HG03280 (cell line): ENCODE results near the gene CORO7.
"Not testable (repeated sequence)": the region's sequence is repeated elsewhere in the genome, so short reads cannot be mapped to it uniquely, and the experiment has no call there.

Experiments
- ATAC-seq: cut with Tn5 transposase; IDR thresholded peaks from one replicate; pipeline ENCODE4 v1.9.1; 2021; ENCODE audit warnings: mild to moderate bottlenecking, moderate library complexity; ENCODE audit not compliant: unreplicated experiment

CORO7 gene

DNA sequence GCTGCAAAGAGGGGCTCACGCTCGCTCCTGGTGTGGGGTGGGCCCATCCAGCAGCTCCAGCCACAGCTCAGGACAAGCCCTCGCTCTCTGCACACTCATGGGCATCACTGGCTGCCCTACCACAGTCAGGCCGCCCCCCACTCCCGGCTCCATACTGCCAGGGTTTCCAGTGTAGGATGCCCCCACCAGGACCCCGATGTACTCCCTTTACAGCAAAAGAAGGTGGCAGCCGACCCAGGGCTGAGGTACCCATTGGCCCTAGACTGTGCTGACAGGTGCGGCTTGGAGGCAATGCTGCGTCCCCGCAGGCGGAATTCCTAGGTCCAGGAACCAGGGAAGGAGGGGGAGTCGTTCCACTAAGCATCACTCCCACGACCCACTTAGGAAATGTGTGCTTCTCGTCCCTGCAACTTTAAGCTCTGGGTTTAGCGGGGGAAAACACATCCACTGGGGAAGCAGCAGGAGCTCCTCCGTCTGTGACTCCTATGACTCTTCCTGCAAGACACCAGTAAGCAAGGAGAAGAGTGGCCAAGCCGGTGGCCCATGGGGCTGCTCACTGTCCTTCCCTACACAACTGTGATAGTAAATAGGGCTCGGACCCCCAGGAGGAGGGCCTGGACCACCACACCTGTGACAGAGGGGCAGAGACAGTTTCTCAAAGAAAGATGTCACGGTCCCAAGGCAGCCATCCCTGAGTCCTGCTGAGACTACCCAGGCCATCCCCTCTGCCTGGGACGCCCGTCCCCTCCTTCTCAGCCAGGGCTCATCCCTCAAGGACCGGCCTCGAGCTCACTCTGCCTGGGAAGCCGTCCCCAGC lies 13.1 kb downstream of the CORO7 start:
- ATAC-seq = no peak

DNA sequence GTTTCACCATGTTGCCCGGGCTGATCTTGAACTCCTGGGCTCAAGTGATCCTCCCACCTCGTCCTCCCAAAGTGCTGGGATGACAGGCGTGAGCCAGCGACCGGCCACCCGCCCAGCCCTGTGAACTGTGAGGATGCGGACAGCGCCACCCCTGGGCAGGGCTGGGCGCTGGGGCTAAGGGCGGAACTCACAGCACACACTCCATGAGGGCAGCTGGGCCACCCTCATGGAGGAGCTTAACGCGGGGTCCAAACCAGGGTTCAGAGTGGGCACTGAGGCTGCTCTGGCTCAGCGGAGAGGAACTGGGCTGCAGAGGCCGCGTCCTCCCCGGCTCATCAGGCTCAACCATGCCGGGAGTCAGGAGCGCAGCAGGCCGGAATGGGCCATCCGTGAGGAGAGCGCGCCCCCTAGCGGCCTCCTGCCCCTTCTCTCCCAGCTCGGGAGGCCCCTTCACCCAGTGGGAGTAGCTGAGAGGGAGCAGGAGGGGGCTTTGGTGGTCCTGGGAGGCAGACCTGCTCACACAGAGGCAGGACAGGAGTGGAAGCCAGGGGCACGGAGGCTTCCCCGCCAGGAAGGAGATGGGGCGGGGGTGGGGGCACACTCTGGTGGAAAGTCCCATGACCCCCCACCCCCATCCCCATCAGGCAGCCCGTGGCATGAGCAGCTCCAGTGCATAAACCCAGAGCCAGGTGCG lies 13.8 kb downstream of the CORO7 start:
- no peak for ATAC-seq

DNA sequence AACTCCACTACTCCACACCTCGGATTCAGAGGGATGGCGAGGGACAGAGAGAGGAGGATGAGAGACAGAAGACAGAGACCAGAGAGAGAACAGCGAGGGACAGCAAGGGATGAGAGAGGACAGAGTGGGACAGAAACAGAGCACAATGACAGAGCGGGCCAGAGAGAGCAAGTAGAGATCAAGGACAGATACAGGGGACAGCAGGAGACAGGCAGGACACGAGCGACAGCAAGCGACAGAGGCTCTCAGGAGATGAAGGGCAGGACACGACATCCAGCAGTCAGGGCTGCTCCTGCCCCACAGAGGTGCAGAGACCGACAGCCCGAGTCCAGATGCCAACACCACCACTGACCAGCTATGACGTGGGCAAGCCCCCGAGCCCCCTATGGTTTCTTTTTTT lies 14.9 kb downstream of the CORO7 start:
- ATAC-seq = no peak

DNA sequence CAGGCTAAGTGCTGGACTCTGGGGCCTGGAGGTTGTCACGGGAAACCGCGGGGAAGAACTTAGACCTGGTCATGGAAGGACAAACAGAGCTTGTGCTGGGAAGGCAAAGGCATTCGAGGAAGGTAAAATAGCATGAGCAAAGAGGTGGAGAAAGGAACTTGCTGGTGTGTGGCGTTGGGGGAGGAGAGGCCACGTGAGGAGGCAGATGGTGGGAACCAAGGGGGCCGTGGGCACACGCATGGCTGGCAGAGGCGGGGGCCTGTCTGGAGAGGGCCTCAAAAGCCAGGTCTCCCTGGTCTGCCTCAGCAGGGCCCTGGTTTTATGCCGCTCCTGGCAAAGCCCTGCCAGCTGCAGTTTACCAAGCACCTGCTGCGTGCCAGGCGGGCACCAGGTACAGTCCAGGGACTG lies 15.3 kb downstream of the CORO7 start:
- no peak for ATAC-seq

DNA sequence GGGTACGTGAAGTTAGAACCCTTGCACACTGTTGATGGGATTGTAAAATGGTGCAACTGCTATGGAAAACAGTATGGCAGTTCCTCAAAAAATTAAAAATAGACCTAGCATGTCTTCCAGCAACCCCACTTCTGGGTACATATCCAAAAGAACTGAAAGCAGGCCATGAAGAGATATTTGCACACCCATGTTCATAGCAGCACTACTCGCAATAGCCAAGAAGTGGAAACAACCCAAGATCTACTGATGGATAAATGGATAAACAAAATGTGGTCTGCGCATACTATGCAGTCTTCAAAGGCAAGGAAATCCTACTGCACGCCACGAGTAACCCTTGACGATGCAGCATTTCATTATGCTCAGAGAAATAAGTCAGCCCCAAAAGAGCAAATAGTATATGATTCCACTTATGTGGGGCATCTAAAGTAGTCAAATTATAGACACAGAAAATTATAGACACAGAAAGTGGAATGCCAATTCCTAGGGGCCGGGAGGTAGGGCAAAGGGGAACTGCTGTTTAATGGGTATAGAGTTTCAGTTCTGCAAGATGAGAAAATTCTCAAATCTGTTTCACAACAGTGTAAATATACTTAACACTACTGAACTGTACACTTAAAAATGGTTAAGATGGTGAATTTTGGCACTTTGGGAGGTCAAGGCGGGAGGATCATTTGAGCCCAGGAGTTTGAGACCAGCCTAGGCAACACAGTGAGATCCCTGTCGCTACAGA lies 17.2 kb downstream of the CORO7 start:
- no peak for ATAC-seq

DNA sequence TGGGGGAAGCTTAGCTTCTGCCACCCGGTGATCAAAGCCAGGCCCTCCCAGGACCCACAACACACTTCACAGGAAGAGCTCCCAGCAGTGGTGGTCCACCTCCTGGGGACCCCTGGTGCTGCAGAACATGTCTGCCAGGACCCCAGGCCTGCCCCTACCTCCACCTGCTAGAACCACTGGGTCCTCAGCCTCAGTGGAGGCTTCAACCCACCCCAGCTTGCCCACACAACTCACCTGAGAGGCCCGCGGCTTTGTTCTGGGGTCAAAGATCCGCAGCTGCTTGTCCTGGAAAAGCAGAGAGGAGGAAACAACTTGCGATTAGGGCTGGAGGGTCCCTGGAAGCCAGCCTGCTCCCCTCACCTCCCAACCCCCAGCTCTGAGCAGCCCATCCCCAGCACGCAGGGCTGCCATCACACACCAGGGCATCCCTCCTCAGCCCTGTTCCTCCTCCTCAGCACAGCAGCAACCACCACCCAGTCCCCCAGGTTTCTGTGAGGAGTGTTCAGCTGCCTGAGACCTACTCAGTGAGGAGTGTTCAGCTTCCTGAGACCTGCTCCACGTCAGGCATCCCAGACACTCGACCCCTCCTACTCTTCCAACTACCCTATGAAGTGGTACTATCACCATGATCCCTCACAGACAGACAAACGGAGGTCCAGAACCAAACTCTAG lies 21.2 kb downstream of the CORO7 start:
- ATAC-seq = no peak

DNA sequence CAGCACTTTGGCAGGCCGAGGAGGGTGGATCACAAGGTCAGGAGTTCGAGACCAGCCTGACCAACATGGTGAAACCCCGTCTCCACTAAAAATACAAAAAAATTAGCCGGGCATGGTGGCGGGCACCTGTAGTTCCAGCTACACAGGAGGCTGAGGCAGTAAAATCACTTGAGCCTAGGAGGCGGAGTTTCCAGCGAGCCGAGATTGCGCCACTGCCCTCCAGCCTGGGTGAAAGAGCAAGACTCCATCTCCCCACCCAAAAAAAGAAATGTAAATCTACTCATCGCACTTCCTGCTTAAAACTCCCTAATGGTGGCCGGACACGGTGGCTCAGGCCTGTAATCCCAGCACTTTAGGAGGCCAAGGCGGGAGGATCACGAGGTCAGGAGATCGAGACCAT lies 22.5 kb downstream of the CORO7 start:
- ATAC-seq = not testable (repeated sequence)

DNA sequence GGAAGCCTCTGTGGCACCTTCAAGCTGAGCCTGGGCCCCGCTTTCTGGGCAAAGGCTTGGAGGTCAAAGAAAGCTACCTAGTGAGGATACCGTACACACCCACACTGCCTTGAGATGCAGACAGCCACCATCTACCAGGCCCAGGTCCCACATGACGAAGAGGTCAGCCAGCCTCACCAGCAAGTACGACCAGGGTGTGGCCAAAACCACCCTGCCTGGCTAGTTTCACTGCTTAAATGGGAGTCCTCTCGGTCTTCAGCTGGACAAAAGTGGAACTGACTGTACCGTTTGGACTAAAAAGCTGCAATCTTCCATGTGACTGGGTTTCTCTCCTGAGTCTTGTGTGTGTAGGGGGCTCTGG lies 23.2 kb downstream of the CORO7 start:
- no peak for ATAC-seq

DNA sequence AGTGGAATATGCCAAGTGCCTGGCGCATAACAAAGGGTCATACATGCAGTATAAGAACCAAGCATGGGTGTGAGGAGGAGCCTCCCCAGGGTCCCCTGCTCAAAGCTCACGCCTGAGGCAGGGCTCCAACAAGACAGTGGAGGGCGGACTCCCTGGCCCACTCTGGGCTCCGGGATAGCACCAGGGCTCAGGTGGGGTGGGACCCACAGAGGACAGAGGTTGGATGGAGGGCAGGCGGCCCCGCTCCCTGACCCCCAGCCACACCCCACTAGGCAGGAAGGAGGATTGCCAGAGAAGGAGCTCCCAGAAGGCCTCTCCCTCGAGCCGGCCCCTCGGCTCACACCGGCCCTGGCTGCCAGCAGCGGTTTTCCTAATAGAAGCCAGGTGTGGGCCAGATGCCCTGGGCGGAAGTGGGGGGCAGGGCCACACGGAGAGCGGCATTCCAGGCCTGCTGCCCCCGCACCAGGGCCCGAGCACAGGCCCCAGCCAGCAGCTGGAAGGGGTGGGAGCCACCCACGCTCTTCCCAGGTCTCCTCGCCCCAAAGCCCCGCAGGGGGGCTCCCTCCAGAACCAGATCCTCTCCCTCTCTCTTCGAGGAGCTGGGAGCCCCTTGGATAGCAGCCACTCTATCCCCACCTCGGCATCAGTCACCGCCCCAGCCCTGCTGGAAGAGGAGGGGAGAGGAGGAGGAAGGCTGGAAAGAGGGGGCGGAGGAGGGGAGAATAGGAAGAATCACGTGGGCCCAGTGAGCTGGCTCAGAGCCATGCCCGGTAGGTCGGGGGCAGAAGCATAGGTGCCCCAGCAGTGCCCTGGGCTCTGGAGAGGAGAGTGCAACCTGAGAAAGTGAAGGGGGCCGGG lies 23.8 kb downstream of the CORO7 start:
- ATAC-seq = no peak

DNA sequence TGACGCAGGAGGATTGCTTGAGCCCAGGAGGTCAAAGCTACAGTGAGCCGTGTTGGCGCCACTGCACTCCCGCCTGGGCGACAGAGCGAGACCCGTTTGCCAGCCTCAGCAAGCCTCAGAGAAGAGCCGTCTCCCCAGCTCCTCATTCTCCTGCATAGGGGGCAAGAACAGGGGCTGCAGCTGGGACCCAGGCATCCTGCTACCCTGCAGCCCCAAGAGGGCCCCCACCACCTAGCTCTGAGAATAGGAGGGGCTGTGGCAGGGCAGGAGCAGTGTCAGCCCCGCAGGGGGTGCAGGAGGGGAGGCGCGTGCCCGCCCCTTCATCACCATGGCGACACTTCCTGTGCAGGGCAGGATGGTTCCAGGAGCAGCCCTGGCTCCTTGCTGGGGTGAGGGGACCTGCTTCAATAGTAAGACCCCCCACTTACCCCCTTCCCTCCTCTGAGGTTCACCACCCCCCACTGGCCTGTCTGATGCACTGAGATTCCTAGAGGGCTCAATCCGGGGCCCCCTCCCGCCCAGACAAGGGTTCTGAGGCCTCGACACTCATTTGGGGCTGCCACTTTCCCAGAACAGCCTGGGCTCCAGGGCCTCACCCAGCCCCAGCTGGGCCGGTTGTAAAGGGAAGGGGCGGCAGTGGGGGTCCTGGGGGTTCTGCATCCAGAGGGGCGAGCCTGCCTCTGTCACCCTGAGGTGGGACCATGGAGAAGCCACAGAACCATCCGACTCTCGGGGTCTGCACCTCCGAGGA lies 24.6 kb downstream of the CORO7 start:
- ATAC-seq = no peak

DNA sequence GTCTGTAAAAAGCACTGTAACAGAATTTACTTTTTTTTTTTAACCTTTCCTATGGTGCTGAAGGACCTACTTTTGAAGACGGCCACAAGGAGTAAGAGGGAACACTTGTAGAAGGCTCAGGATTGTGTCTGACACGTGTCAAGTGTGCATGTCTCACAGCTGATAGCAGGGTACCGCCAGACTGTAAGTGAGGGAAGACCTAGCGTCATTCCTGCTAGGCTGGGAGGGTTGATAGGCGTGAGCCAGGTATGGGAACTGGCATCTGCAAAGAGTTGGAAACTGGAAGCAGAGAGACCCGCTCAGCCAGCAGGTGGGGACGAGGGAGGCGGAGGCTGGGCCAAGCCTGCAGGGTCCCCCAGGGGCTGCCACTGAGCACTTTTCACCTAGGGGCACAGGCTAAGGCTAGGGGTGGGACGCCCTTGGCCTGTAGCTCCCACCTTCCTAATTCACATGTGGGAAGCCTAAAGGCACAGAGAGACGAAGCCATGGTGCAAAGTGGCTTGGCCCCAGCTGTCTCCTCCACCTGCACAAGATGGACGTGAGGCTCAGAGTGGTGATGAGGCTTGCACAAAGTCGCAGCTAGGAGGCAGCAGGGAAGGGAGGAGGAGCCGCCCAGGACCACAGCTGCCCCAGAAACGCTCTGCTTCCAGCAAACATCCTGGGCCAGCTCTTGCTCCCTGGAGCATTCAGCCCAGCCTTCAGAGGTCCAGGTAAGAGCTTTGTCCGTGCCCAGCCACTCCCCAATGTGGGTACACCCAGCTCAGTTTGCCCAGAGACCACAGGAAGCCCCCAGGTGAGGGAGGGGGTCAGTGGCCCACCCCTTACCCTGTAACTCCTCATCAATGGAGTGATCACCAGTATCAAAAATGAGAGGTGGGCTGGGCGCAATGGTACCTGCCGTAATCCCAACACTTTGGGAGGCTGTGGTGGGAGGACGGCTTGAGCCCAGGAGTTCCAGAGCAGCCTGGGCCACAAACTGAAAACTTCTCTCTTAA lies 25.8 kb downstream of the CORO7 start:
- ATAC-seq = no peak

DNA sequence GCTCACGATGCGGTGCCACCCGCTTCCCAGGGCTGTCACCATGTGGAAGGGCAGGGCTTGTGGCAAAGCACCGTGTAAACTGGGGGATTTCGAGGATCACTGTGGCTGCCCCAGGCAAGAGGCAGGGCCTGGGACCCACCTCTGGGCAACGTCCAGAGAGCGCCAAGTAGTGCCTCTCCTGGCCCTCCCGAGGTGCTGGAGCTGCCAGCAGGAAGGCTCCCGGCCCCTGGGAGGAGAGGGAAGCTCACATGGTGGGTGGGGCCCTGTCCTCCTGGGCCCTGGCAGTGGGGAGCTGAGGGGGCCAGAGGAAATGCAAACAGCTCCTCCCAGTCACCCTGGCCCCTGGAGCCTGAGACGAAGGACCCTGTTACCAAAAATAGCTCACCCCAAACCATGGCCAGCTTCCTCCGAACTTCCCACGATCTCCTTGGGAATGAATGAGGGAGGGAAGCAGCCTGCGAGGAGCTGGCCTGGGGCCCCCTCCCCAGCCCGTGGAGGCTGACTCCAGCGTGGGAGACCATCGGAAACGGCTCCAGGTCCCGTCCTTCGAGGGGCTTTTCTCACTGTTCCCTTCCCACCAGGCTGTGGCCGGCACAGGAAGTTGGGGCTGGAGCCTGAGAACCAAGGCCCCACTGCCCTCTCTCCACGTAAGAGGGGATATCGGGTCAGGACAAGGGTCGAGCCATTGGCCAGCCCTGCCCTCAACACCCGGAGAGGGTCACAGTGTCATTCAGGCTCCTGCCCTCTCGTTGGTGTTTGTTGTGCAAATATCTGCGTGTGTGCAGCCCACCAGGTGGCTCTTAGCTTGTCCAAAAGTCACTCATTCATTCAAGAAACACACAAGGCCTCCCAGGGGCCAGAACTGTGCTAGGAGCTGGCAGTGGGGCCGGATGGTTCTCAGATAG lies 27.1 kb downstream of the CORO7 start:
- ATAC-seq = no peak

DNA sequence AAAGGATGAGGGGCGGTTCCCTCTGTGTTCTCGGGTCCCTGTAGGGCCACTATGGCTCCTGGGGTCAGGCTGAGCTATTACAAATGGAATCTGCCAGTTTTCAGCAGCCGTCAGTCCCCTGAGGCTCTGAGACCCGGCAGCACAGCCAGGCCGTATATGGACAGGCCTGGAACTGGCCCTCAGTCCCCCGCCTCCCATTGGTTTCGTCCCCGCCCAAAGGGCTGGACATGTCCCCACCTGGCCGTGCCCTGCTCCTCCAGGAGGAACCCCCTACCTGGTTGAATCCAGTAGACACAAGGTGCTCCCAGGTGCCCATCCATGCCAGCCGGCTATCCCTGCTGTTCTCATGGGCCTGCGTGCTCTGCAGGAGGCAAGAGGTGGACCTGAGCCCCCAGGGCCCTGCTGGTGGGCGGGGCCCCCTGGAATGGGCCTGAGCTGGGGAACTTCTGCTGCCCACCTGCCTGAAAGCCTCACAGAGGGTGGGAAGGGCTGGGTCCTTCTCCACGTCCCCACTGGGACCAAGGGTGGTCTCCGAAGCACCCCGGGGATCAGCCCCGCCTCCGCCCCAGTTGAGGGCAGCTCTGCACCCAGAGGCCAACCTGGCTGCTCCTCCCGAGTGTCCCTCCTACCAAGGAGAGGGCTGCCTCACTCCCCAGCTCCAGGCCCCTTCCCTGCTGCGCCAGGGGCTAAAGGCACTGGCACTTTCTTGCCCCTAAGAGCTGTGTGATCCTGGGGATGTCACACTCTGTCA lies 27.9 kb downstream of the CORO7 start:
- ATAC-seq = no peak

DNA sequence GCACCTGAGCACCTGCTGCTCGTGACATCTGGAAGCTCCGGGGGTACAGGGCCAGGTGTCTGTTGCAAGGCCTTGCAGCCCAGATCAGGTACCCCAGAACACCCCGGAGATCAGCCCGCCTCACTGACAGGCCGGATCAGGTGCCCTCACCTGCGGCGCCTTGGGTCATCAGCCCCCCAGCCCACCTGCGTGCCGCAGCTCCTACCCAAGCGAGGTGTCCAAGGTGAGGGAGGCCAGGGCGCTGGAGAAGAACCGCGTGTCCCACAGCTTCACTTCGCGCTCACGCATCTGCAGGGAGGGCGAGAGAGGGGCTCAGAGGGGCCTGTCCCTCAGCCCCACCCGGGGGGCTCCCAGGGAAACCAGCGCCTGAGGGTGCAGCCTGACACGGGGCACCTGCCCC lies 28.6 kb downstream of the CORO7 start:
- no peak for ATAC-seq

DNA sequence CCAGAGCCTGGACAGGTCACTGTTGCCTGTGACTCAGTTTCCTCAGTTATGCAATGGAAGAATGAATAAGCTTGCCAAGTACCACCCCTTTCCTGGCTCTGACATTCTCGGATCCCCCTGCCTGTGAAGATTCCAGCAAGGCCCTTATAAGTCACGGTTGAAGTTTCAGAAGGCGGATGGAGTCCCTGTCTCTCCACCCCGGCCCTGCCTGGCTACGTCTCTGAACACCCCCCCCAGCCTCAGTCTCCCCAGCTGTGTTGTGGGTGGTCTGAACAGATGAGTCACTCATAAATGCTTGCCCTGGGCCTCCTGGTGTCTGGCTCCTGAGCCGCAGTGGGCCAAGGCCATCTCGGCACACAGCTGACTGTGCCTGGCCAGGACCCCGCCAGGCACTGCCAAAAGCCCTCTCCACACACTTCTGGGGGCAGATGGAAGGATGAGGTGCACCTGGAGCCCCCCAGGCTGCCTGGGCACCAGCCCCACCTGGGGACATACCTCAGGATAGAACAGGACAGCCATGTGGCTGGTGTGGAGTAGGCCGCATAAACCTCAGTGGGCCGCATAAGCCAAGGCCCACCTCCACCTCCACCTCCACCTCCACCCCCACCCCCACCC lies 29.3 kb downstream of the CORO7 start:
- no peak for ATAC-seq

DNA sequence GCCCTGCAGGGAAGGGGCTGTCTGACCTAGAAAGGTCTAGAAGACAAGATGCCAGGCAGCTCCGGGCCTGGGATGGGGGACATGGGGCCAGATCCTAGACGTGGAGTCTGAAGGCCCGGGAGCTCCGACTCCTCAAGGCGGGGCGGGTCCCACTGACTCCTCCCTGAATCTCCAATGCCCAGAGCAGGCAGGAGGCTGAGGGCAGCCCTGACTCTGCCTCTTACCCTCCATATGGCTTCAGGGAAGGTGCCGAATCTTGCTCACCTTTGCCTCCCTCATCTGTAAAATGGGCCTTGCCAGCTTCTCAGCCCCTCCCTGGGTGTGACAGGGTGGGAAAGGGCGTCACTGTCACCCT lies 30.0 kb downstream of the CORO7 start:
- ATAC-seq = no peak
